Coronary artery (tissue), 2 donors: ENCODE results near the gene MAPK8.

Source experiments
- DNase-seq: peaks from one replicate; pipeline ENCODE4 v3.0.0-alpha.2; 2017; ENCODE audit warnings: low spot score
- H3K27ac ChIP-seq, 2 donors: fragments of 200-600 bp; sonication (generic); one replicate each; pipeline ENCODE4 v1.5.1; 2016 to 2019
- H3K4me3 ChIP-seq: fragments of 200-600 bp; sonication (generic); 2 replicates; pipeline ENCODE4 v1.5.1; 2016; ENCODE audit warnings: mild to moderate bottlenecking, moderate library complexity
- CTCF ChIP-seq: fragments of 200-600 bp; sonication (generic); IDR thresholded peaks from one replicate; pipeline ENCODE4 v1.5.1; 2019; ENCODE audit warnings: antibody characterized with exemption

The MAPK8 gene

DNA sequence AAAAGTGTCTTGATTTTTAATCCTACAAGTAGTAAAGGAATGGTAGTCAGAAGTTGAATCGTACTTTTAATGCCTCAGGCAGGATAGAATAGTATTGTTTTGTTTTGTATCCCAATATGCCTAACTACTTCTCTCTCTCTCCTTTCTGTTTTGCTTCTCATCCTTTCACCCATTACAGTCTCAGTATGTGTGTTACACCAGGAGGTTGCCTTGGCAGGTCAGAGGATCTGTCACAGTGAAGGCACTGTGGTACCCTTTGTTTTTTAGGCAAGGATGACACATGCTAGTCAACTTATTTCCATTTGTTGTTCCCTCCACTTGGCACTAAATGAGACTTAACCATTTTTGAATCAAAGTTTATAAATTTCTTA is 94.4 kb downstream of the MAPK8 start:
- no peak for TF ChIP-seq CTCF
- no peak overlapping the region for H3K27ac ChIP-seq
- no peak for DNase-seq

DNA sequence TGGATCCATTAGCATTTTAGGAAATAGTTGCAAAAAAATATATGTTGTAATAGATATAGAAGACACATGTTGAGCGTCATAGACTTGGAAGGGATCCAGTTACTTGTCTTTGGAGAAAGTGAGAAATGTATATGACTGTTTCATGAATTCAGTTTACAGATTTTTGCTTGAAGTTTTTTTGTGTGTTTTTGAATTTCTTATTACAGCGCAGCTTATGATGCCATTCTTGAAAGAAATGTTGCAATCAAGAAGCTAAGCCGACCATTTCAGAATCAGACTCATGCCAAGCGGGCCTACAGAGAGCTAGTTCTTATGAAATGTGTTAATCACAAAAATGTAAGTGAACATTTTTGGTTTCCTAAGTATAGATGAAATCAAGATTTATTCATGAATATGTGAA is 98.2 kb downstream of the MAPK8 start:
- DNase-seq = no peak
- no peak for TF ChIP-seq CTCF
- no peak overlapping the region for H3K4me3 ChIP-seq
- no peak overlapping the region for H3K27ac ChIP-seq

More for the DNA sequence above, 94.4 kb downstream of the MAPK8 start:
- no peak overlapping the region for H3K4me3 ChIP-seq

DNA sequence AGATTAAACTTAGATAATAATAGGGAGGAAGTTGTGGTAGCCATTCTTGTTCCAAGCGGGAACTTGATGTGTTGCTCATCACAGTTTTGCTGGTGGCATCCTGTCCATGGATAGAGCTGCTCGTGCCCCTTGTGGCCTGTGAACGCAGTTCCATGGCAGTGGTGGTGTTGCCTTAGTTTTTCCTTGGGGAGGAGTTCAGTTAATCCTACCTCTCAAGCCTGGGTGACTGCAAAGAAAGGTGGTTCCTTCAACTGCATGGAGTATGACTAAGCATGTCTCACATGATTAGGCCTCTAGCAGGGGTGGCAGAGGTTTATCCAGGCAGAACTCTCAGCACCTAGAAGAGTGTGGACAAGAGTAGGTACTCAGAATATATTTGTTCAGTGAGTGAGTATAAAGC is 99.7 kb downstream of the MAPK8 start:
- Histone ChIP-seq H3K27ac (no peak overlapping the region), H3K4me3 (no peak overlapping the region)
- TF ChIP-seq CTCF = no peak
- DNase-seq = no peak

- Histone ChIP-seq H3K27ac (no peak overlapping the region), H3K4me3 (no peak overlapping the region)
- no peak for DNase-seq
- no peak for TF ChIP-seq CTCF
Observed at GRCh38 chr10:48406658-48407057, 100.2 kb downstream of the MAPK8 start.

DNA sequence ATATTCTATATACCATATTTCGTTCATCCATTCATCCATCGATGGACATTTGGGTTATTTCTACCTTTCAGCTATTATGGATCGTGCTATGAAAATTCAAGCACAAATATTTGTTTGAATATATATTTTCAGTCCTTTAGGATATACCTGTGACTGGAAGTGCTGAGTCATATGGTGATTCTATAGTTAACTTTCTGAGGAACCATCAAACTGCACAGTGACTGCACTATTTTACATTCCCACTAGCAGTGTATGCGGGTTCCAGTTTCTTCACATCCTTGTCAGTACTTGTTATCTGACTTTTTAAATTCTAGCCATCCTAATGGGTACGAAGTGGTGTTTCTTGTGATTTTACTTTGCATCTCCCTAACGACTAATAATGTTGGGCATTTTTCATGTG is 104.0 kb downstream of the MAPK8 start:
- DNase-seq = no peak
- H3K27ac ChIP-seq = no peak overlapping the region
- no peak overlapping the region for H3K4me3 ChIP-seq
- TF ChIP-seq CTCF = no peak

GRCh38 chr10:48411510-48411909 is 105.0 kb downstream of the MAPK8 start:
- TF ChIP-seq CTCF = no peak
- Histone ChIP-seq H3K4me3 (no peak overlapping the region), H3K27ac (no peak overlapping the region)
- DNase-seq = no peak

DNA sequence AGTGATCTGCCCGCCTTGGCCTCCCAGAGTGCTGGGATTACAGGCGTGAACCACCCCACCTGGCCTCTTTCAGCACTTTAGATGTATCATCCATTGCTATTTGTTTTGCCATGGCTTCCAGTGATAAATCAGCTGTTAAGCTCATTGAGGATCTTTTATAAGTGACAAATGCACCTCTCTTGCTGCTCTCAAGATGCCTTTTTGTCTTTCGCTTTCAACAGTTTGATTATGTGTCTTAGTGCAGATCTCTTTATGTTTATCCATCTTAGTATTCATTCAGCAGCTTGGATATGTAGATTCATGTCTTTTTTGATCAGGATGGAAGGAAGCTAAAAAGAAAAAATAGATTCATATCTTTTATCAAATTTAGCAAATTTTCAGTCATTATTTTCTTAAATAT is 105.6 kb downstream of the MAPK8 start:
- no peak for TF ChIP-seq CTCF
- Histone ChIP-seq H3K4me3 (no peak overlapping the region), H3K27ac (no peak overlapping the region)
- no peak for DNase-seq
